Activated naive CD4-positive, alpha-beta T cell (primary cell): ENCODE results near the gene PPM1L.

Experiments
- DNase-seq, 4 experiments: peaks; one replicate each; lab custom pipeline; 2025; lab: John Stamatoyannopoulos, UW

PPM1L gene

GRCh38 chr3:160808838-160809237 lies 52.8 kb downstream of the PPM1L start:
- no peak for DNase-seq

- DNase-seq: no peak
These were observed 53.4 kb downstream of the PPM1L start for GRCh38 chr3:160809453-160809852.

GRCh38 chr3:160810362-160811236 lies 54.6 kb downstream of the PPM1L start:
- DNase-seq: no peak

- no peak for DNase-seq
These were observed 55.2 kb downstream of the PPM1L start for GRCh38 chr3:160811237-160811548.

GRCh38 chr3:160812304-160812703 lies 56.3 kb downstream of the PPM1L start:
- no peak for DNase-seq

GRCh38 chr3:160815280-160815679 lies 59.2 kb downstream of the PPM1L start:
- DNase-seq: no peak

GRCh38 chr3:160820022-160820421 lies 64.0 kb downstream of the PPM1L start:
- no peak for DNase-seq

- no peak for DNase-seq
These were observed 64.4 kb downstream of the PPM1L start for GRCh38 chr3:160820430-160820829.

GRCh38 chr3:160822936-160823335 lies 66.9 kb downstream of the PPM1L start:
- DNase-seq: no peak

- no peak for DNase-seq
These were observed 69.3 kb downstream of the PPM1L start for GRCh38 chr3:160825311-160825800.

- no peak for DNase-seq
These were observed 70.4 kb downstream of the PPM1L start for GRCh38 chr3:160826408-160826807.

GRCh38 chr3:160826991-160827390 lies 71.0 kb downstream of the PPM1L start:
- no peak for DNase-seq

GRCh38 chr3:160827516-160827915 lies 71.5 kb downstream of the PPM1L start:
- no peak for DNase-seq

- DNase-seq: no peak
These were observed 72.8 kb downstream of the PPM1L start for GRCh38 chr3:160828880-160829279.

- DNase-seq: no peak
These were observed 73.5 kb downstream of the PPM1L start for GRCh38 chr3:160829486-160830009.

GRCh38 chr3:160830796-160831195 lies 74.8 kb downstream of the PPM1L start:
- no peak for DNase-seq

GRCh38 chr3:160831401-160831800 lies 75.4 kb downstream of the PPM1L start:
- DNase-seq: no peak

- no peak for DNase-seq
These were observed 81.5 kb downstream of the PPM1L start for GRCh38 chr3:160837394-160837980.

GRCh38 chr3:160840590-160840989 lies 84.6 kb downstream of the PPM1L start:
- DNase-seq: no peak

- DNase-seq: no peak
These were observed 85.4 kb downstream of the PPM1L start for GRCh38 chr3:160841455-160841854.

- no peak for DNase-seq
These were observed 86.3 kb downstream of the PPM1L start for GRCh38 chr3:160842021-160843005.

GRCh38 chr3:160851629-160852210 lies 95.7 kb downstream of the PPM1L start:
- no peak for DNase-seq
